ENCODE data around the gene METTL9.

- TF ChIP-seq POLR2A (IDR thresholded peaks at IDR 0.05), result no peak
- TF ChIP-seq CTCF (IDR thresholded peaks at IDR 0.05), result peak; percentile 56 to 77 (median 67)
Measured at GRCh38 chr16:21656795-21657768, 57.7 kb downstream of the METTL9 start.
